NCI-H748 (cell line): ENCODE results near the gene TMEM217.
"Not testable (repeated sequence)": the region's sequence is repeated elsewhere in the genome, so short reads cannot be mapped to it uniquely, and the experiment has no call there.

Experiments used
- DNase-seq: peaks from one replicate; lab custom pipeline; 2025; ENCODE audit not compliant: unreplicated experiment; lab: John Stamatoyannopoulos, UW

The TMEM217 gene

GRCh38 chr6:37218511-37218910 is 39.4 kb downstream of the TMEM217 start:
- no peak for DNase-seq

- no peak for DNase-seq
Observed at GRCh38 chr6:37218061-37218460, 39.9 kb downstream of the TMEM217 start.

- DNase-seq: no peak
Observed at GRCh38 chr6:37212268-37212667, 45.7 kb downstream of the TMEM217 start.

- DNase-seq: peak; percentile 86
Observed at GRCh38 chr6:37210313-37210968, 47.5 kb downstream of the TMEM217 start.

GRCh38 chr6:37209461-37210205 is 48.3 kb downstream of the TMEM217 start:
- DNase-seq: no peak

GRCh38 chr6:37208793-37209192 is 49.2 kb downstream of the TMEM217 start:
- DNase-seq: no peak

- peak; percentile 86 for DNase-seq
Observed at GRCh38 chr6:37207903-37208456, 50.0 kb downstream of the TMEM217 start.

- no peak for DNase-seq
Observed at GRCh38 chr6:37206622-37207021, 51.3 kb downstream of the TMEM217 start.

GRCh38 chr6:37205997-37206340 is 52.0 kb downstream of the TMEM217 start:
- no peak for DNase-seq

- no peak for DNase-seq
Observed at GRCh38 chr6:37205175-37205996, 52.6 kb downstream of the TMEM217 start.

- DNase-seq: no peak
Observed at GRCh38 chr6:37204014-37204751, 53.8 kb downstream of the TMEM217 start.

- no peak for DNase-seq
Observed at GRCh38 chr6:37202788-37203491, 55.0 kb downstream of the TMEM217 start.

- no peak for DNase-seq
Observed at GRCh38 chr6:37201726-37202125, 56.2 kb downstream of the TMEM217 start.

- no peak for DNase-seq
Observed at GRCh38 chr6:37200085-37200484, 57.9 kb downstream of the TMEM217 start.

GRCh38 chr6:37196451-37196850 is 61.5 kb downstream of the TMEM217 start:
- not testable (repeated sequence) for DNase-seq

GRCh38 chr6:37194886-37195285 is 63.1 kb downstream of the TMEM217 start:
- not testable (repeated sequence) for DNase-seq

- peak; percentile 84 for DNase-seq
Observed at GRCh38 chr6:37192666-37193065, 65.3 kb downstream of the TMEM217 start.

GRCh38 chr6:37190159-37190535 is 67.8 kb downstream of the TMEM217 start:
- DNase-seq: no peak

GRCh38 chr6:37188962-37189510 is 68.9 kb downstream of the TMEM217 start:
- no peak for DNase-seq
